ENCODE measurements around the gene TAGLN3.
"Not testable (repeated sequence)": the region's sequence is repeated elsewhere in the genome, so short reads cannot be mapped to it uniquely, and the experiment has no call there.

TAGLN3 gene

DNA sequence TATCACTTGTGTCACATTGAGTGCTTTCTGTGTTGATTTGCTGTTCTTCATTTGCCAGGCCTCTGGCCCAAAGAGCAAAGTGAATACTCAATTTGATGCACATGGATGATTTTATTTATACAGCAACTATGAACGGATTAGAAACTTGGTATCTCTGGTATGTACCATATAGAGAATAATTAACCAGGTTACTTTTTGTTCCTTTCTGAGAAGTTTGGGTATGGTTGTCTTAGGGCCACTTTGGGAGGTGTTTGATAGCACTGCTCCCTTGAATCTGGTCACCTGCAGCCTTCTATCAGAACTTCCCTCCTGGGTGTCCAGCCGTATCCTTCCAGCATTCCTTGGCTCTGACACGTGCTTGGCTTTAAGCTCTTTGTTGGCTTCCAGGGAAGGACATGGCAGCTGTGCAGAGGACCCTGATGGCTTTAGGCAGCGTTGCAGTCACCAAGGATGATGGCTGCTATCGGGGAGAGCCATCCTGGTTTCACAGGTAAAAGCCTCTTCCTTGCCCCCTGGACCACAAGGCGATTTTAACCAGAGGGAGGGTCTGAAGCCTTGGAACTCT lies 12.7 kb downstream of the TAGLN3 start:
- FAIRE-seq = no peak

DNA sequence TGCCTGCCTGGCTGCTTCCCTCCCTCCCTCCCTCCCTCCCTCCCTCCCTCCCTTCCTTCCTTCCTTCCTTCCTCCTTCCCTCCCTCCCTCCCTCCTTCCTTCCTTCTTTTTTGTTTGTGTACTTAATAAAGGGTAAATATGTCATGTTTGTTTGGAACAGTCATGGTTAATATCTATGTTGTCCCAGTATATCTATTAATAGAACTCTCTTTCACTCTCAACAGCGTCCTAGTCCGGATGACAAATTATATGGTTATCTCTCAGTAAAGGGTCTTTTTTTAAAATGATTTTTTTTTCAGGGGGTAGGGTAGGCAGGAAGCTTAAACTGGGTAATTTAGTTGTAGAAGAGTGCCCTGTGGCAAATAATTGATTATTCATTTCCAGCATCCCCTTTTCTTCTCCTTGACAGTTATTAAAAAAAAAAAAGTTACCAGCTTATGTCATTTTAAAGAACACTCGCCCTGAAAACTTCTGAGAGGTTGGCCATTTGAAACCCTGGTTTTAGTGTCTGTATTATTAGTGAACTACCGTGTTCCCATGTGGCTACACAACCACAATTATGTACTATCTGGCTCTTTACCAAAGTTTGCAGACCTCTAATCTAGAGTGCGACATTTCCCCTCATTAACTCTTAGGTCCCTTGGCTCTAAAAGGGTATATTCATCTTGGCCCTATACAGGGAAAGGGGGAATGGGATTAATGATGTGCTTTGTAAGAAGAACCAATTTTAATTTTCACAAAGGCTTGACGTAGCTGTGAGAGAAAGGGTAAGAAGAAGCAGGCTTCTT lies 13.7 kb downstream of the TAGLN3 start:
- no peak for FAIRE-seq

DNA sequence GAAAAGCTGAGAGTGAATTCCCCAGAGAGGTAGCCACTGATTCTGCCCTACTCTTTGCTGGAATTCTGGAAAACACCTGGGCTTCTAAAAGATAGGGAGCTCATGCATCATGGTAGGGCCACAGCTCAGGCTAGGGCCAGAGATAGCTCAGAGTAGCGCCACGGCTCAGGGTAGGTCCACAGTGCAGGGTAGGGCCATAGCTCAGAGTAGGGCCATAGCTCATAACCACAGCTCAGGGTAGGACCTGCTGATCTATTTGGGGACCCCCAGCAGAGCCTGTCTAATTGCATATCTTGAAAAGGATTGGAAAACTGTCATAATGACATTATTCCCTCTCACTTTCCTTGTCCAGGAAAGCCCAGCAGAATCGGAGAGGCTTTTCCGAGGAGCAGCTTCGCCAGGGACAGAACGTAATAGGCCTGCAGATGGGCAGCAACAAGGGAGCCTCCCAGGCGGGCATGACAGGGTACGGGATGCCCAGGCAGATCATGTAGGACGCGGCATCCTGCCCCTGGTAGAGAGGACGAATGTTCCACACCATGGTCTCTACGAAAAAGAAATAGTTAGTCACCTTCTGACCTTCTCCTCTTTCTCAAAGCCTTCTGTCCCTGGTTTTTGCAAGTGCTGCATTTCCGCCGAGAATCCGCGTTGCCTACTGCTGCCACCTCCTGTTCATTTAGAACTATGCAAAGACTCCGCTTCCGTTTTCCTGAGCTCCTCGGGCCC lies 14.5 kb downstream of the TAGLN3 start:
- FAIRE-seq = peak; percentile 70

DNA sequence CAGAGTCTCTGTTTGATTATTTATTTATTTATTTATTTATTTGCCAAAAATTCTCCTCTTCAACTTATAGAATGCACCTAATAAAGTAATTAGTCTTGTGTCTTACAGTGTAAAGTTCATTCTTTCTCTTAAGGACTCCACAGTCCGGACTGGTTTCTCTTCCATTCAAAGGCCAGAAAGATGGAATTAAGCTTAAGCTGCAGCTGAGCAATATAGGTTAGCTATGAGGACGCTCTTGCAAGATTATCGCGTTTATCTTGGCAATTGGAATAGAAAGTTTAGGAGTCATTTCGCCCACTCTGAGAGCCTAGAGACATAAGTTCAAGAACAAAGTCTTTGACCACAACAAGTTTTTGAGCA lies 15.0 kb downstream of the TAGLN3 start:
- FAIRE-seq = no peak

DNA sequence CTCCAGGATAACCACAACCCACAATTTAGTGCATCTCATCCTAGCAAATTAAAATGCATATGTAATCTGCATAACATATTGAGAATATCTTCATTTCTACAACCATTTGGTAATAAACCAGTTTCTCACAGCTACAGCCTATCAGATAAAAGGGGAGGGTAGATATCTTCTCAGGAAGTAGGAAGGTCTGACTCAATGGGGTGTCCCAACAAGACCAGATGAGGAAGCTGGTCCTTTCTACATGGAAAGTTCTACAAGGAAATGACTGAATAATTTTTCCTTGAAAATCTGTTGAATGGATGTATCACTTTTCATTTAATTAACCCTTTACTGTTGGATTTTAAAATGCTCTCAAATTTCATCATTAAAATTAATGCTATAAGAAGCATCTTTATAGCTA lies 18.4 kb downstream of the TAGLN3 start:
- no peak for FAIRE-seq

DNA sequence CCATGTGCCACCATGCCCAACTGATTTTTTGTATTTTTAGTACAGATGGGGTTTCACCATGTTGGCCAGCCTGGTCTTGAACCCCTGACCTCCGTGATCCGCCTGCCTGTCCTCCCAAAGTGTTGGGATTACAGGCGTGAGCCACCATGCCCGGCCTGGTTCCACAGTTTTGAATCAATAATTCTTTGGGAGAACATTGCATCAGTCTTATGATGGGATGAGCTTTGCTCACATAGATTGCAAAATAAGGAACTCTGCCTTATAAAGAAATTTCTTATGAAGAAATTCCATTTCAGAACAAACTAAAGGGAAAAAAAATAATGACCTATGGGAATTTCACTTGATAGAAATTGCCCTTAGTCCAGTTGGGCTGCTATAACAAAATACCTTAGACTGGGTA lies 20.0 kb downstream of the TAGLN3 start:
- no peak for FAIRE-seq

DNA sequence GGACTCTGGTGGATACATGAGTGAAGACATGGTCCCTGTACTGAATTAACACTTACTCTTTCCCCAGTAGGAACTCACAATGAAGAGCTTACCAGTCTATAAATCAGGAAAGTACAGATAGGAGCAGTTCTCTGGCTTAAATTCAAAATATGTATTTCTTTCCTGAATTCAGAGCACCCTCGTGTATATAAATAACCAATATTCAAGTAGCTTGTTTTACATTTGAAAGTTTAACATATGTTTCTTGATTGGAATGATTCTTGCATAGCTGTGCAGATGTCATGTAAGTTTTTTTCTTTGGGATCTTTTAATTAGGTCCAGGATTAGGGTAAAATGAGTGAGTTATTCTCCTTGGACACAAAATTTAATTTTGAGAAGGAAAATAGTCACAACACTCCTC lies 21.0 kb downstream of the TAGLN3 start:
- FAIRE-seq = no peak

DNA sequence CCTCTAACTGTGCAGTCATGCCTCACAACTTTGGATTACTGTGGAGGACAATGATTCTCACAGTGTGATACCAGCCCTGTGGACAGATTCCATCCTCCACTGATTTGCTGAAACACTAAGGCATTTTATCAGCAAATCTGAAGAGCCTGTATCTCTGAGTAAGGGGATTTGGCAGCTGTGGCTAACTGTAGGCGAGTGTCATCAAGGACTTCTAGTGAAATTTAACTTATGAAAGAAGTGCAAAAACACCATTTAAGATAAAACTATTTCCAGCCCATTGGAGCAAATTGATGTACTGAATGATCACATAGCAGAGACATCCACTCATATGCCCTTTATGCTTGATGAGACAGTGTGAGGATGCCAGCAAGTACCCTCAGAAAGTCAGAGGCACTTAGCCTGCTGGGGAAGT lies 22.0 kb downstream of the TAGLN3 start:
- no peak for FAIRE-seq

DNA sequence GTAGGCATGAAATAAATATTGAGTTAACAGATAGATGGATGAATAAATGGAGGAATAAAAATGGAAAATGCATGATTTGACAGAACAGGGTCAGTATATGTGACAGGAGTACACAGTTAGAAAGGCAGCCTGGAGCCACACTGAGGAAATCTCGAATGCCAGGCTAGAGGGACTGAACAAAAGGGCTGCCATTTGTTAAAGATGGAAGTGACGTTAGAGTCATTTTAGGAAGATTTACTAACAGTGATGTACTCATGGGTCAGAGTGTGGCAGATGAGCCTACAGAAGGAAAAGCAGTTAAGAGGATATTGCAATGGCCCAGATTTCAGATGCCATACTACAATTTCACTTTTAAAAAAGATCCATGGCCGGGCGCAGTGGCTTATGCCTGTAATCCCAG lies 28.4 kb downstream of the TAGLN3 start:
- FAIRE-seq = no peak

DNA sequence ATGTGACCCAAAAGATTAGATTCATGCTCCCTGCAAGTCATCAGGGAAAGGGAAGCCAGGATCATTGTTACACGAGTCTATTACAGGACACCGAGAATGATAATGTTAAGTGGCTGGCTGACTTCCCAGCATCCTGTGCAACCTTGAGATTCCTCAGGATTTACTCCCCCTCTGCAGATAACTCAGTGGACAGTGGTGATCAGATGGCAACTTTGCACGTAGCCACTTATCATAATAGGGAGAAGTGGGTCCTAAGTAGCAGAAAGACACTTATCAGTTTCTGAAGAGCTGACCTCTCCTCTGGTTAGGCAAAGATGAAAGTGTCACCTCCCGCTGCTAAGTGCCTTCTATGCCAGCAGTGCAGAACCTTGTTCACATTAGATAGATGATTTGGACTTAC lies 29.1 kb downstream of the TAGLN3 start:
- no peak for FAIRE-seq

DNA sequence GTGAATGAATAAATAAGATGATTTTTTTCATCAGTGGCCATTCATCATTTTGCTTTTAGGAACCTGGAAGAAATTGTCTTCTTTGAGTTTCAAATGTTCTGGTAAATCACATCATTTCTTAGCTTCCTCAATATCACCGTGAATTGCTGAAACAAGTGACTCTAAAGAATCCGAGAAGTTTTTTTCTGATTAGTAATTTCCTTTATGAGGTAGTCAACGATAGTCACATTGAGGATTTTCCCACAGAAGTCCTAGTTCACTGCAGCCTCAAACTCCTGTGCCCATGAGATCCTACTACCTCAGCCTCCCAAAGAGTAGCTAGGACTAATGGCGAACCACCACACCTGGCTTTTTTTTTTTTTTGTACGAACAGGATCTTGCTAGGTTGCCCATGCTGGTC lies 32.2 kb downstream of the TAGLN3 start:
- FAIRE-seq = no peak

DNA sequence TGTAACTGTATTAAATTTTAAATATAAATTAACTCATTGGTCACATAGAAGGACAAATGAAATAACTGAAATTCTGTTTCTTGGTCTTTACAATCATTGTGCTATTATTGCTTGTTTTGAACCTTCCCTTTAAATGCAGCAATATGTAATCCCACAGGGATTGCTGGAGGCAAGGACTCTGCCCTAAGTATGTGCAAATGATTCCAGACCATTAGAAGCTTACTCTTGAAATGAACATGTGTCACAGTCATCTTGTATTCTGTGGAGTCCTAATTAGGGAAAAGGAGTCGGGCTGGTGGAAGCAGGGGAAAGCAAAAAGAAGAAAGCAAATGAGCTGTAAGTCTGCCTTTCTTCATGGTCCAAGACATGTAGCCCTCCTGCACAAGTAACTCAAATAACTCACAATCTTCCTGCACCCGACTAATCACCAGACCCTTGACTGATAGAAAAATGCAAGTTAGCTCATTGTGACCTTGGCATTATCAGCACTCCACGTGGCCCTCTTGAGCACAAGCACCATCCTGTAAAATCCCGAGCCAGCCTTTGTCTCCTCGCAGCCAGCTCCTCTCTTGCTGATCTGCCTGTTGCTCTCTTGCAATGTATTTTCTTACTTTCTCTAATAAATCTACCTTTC lies 33.5 kb downstream of the TAGLN3 start:
- FAIRE-seq = no peak

DNA sequence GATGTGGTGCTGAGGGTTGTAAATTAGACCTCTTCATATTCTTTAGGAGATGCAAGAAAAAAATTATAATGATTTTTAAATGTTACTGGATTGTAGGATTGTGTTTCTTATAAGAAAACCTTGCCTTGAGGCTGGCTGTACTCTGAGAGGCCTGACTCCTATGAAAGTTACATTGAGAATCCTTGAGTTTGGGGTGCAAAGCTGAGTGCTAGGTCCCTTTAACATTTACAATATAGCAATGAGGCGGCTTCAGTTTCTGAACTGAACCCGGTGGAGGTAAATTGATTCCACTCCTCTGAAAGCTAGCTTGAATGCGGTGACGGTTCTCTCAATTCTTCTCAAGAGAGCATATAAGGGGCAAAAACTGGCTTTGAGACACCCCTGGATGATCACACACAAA lies 35.7 kb downstream of the TAGLN3 start, which contains the start of gene TMPRSS7:
TSS of gene TMPRSS7 (plus strand) at position 301 of the 400 bp plus-strand sequence. CDS start 110 bp downstream, outside the sequence.
- no peak for FAIRE-seq

DNA sequence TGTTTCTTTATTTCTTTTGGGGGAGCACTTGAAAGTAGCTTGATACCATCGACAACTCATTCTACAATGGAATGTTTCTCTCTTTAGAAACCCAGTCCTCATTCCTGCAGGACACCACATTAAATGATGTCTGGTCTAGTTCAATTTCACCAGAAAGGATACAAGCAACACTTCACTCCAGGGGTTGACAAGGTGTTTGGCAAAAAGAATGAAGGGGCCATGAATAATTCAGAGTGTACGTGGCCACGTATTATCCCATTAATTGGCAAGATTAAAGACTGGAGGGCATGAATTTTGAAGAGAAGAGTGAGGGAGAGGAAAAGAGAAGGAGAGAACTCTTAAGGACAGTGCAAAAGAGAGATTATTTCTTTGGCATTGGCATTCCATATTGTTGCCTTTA lies 36.5 kb downstream of the TAGLN3 start:
- FAIRE-seq = no peak

DNA sequence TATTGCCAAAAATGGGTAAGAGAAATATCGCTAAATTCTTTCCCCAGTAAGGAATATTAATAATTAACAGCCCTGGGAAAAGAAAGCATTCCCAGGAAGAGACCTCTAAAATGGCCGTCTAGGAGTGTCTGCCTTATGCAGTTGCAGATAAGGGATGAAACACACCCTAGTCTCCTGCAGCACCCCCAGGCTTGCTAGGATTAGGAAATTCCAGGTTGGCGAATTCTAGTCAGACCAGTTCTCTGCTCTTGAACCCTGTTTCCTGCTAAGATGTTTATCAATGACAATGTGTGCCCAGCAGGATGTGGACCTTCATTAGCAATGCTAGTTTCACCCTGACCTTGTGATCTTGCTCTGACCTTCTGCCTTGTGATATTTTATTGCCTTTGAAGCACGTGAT lies 38.5 kb downstream of the TAGLN3 start:
- FAIRE-seq = not testable (repeated sequence)

DNA sequence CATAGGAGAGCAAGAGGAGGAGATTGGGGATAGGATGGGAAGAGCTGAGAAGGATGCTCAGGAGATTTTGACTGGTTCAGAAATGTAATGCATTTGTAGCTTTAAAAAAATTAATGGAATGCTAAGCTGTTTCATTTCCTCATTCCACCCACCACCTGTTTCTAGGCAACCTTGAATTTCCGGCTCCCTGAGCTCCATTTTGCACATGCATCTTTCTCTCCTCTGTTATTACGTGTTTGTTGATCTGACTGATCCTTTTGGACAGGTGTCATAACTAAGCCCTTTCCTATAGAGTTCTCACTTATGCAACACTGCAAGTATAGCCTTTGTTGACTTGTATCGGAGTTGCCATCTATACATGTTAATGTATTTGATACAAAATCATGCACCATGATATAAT lies 40.1 kb downstream of the TAGLN3 start:
- no peak for FAIRE-seq

DNA sequence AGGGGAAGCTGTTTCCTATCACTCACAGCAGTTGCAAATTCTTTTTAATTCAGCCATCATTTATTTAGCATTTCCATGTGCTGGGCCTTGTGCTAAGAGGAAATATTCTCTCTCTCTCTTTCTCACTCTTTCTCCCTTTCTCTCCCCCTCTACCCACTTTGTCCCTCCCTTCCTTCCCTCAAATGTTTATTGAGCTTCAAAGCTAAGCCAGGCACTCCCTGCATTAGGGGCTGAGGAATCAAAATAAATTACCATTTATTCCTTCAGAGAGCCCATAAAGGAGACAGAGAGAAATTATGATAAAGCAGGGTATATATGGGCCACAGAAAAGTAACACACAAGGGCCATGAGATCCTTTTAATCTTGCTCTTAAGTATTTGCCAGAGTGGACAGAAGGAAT lies 42.6 kb downstream of the TAGLN3 start:
- no peak for FAIRE-seq

DNA sequence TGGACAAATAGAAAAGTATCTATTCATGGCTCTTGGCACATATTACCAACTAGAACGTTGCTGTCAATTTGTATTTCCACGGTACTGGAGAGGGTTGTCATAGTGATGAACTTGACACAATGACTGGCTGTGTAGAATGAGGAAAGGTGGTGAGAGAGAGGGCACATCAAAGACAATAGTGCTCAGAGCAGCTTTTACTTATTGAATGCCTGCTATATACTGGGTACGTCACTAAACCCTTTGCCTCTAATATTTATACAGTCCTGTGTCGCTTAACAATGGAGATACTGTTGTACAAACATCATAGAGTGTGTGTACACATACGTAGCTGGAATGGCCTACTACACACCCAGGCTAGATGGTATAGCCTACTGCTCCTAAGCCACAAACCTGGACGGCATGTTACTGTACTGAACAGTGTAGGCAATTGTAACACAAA lies 44.1 kb downstream of the TAGLN3 start:
- no peak for FAIRE-seq

DNA sequence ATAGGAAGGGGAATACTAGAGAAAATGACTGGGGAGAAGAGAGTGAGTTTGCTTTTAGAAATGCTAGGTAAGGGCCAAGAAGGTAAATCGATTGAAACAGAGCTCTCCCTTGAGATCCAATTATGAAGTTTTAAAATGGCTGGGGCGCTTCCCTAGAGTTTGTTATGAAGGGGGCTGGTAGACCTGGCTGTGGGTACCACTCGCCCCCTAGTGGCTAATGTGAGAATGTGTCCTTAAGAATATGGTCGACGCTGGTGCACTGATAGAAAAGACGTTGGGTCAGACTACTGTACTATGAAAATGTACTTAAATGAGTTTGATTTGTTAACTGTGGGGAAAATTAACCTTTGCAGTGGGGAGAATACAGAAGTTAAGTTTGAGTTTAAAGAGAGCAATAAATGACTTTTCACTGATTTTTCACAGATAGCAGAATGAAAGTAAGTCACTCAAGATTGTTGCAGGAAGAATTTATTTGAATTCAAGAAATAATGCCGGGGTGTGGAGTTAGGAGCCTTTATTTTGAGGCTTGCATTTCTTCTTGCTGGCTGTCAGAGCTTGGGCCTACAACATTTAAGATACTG lies 45.0 kb downstream of the TAGLN3 start:
- FAIRE-seq = peak; percentile 81

DNA sequence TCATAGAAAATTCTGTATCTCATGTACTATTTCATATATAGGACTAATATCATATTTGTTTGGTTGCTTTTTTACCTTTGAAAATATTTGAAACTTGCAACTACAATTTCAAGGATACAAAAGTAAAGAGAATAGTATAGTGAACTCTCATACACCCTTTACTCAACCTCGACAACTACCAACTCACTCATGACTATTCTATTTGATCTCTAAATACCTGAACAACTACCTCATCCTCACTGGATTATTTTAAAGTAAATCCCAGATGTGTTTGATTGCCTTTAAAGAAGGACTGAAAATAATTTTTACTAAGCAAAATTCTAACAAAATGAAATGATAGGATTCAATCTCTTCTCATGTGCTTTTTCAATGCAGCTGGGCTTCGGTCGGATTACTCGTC lies 47.9 kb downstream of the TAGLN3 start:
- no peak for FAIRE-seq

DNA sequence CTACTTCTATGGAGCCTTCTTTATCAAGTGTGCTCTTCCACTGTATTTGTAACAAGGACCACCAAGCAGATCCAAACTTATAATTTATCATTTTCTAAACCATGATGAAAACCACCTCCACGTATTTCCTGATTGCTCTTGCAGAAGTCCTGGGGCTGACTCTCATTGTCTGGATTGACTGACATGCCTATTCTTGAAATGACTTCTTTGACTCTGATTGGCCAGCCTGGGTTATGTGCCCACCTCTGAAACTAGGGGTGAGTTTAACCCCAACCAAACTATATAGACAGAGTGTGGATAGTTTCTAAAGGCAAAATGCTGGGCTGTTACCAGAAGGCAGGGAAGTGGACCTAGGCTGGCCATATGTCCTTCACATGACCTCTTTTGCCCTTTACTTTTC lies 48.5 kb downstream of the TAGLN3 start:
- FAIRE-seq = no peak

DNA sequence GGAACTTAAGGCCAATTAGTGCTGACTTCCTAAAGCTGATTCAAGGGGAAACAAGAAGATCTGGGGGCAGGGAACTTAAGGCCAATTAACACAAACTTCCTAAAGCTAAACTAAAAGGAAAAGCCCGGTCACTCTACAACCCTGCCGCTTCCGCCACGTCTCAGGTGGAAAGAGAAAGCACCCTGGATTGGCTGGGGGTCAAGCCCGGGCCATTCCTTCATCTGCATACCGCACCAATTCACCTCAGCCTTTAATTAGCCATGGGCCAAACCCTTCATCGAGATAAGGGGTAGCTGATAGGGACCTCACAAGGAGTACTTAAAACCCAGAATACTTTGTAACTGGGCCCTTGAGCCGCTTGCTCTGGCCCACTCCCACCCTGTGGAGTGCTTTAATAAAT lies 50.2 kb downstream of the TAGLN3 start:
- FAIRE-seq = no peak

DNA sequence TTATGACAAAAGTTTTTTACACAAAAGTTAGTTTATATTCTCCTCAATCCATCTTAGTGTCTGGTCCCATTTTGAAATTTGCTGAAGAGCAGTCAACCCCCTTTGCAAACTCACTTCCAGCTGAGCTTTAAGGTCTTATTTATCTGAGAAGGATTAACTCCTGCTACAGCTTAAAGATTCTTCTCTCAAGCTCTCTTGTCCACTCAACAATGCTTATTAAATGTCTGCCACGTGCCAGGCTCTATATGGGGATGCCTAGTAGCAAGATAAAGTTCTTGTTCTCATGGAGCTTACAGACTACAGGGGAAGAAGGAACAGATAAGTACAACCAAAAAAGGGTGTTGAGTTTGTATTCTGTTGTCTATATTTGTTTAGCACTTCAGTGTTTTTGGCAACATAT lies 54.5 kb downstream of the TAGLN3 start:
- FAIRE-seq = no peak

All from A204.1 (cell line).